ENCODE data around the gene SPTSSB.
A peak's percentile ranks its signal among the peaks of the same experiment; 100 is the strongest.

The SPTSSB gene, protein sequence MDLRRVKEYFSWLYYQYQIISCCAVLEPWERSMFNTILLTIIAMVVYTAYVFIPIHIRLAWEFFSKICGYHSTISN

GRCh38 chr3:161371441-161372320 is at the start of gene SPTSSB:
Gene SPTSSB (minus strand): TSS chr3:161371517. CDS start chr3:161346323, 25,194 bp downstream.
- Mint-ChIP-seq H3K4me3 (peak within 1 kb of the TSS; percentile 77), H3K36me3 (ENCODE audit: insufficient read depth) (peaks cover 1% of the 10 kb centered on the region), H3K4me1 (peaks cover 25% of the 10 kb centered on the region), H3K9me3 (no peaks in the 10 kb centered on the region), H3K27ac (ENCODE audit: low read depth) (no peak within 1 kb of the TSS), H3K27me3 (peaks cover 40% of the 10 kb centered on the region)
- DNase-seq (ENCODE audit: low spot score in 2 of 2) (peak; percentile 16 to 28), ATAC-seq (replicated peaks; ENCODE audit: extremely low read depth, poor library complexity, severe bottlenecking) (peak; percentile 71)

GRCh38 chr3:161420746-161421145 is 49.4 kb upstream of the SPTSSB start:
- no peak overlapping the region for H3K4me3 Mint-ChIP-seq

GRCh38 chr3:161419555-161420333 is 48.4 kb upstream of the SPTSSB start:
- no peak overlapping the region for H3K27ac Mint-ChIP-seq (ENCODE audit: low read depth)
- H3K4me1 Mint-ChIP-seq: no peaks in the 10 kb centered on the region
- H3K27me3 Mint-ChIP-seq: no peaks in the 10 kb centered on the region
- no peak for ATAC-seq (replicated peaks; ENCODE audit: extremely low read depth, poor library complexity, severe bottlenecking)
- peaks cover 1% of the 10 kb centered on the region for H3K36me3 Mint-ChIP-seq (ENCODE audit: insufficient read depth)
- no peak for DNase-seq (ENCODE audit: low spot score in 2 of 2)
- no peaks in the 10 kb centered on the region for H3K9me3 Mint-ChIP-seq
- H3K4me3 Mint-ChIP-seq: no peak overlapping the region

More at GRCh38 chr3:161420746-161421145, 49.4 kb upstream of the SPTSSB start:
- Mint-ChIP-seq H3K27me3 (no peaks in the 10 kb centered on the region), H3K36me3 (ENCODE audit: insufficient read depth) (peaks cover 1% of the 10 kb centered on the region), H3K4me1 (no peaks in the 10 kb centered on the region), H3K9me3 (no peaks in the 10 kb centered on the region), H3K27ac (ENCODE audit: low read depth) (no peak overlapping the region)
- DNase-seq (ENCODE audit: low spot score in 2 of 2) (no peak), ATAC-seq (replicated peaks; ENCODE audit: extremely low read depth, poor library complexity, severe bottlenecking) (no peak)

- no peaks in the 10 kb centered on the region for H3K9me3 Mint-ChIP-seq
Observed at GRCh38 chr3:161415506-161416231, 44.4 kb upstream of the SPTSSB start.

GRCh38 chr3:161414907-161415306 is 43.6 kb upstream of the SPTSSB start:
- Mint-ChIP-seq H3K36me3 (ENCODE audit: insufficient read depth) (peaks cover 1% of the 10 kb centered on the region), H3K4me3 (no peak overlapping the region), H3K27ac (ENCODE audit: low read depth) (no peak overlapping the region), H3K9me3 (no peaks in the 10 kb centered on the region), H3K27me3 (peaks cover 23% of the 10 kb centered on the region), H3K4me1 (peaks cover 6% of the 10 kb centered on the region)
- ATAC-seq (replicated peaks; ENCODE audit: extremely low read depth, poor library complexity, severe bottlenecking) (no peak), DNase-seq (ENCODE audit: low spot score in 2 of 2) (no peak)

More at GRCh38 chr3:161415506-161416231, 44.4 kb upstream of the SPTSSB start:
- Mint-ChIP-seq H3K27ac (ENCODE audit: low read depth) (no peak overlapping the region), H3K27me3 (peaks cover 23% of the 10 kb centered on the region), H3K36me3 (ENCODE audit: insufficient read depth) (peaks cover 1% of the 10 kb centered on the region), H3K4me1 (peaks cover 6% of the 10 kb centered on the region), H3K4me3 (no peak overlapping the region)
- ATAC-seq (replicated peaks; ENCODE audit: extremely low read depth, poor library complexity, severe bottlenecking) (no peak), DNase-seq (ENCODE audit: low spot score in 2 of 2) (no peak)

- H3K36me3 Mint-ChIP-seq (ENCODE audit: insufficient read depth): peaks cover 1% of the 10 kb centered on the region
- H3K4me3 Mint-ChIP-seq: no peak overlapping the region
- H3K27ac Mint-ChIP-seq (ENCODE audit: low read depth): no peak overlapping the region
- peaks cover 23% of the 10 kb centered on the region for H3K27me3 Mint-ChIP-seq
- DNase-seq (ENCODE audit: low spot score in 2 of 2) (no peak), ATAC-seq (replicated peaks; ENCODE audit: extremely low read depth, poor library complexity, severe bottlenecking) (no peak)
- no peaks in the 10 kb centered on the region for H3K9me3 Mint-ChIP-seq
- H3K4me1 Mint-ChIP-seq: peaks cover 9% of the 10 kb centered on the region
Observed at GRCh38 chr3:161413855-161414210, 42.5 kb upstream of the SPTSSB start.

- peaks cover 1% of the 10 kb centered on the region for H3K36me3 Mint-ChIP-seq (ENCODE audit: insufficient read depth)
- no peak overlapping the region for H3K27ac Mint-ChIP-seq (ENCODE audit: low read depth)
- ATAC-seq (replicated peaks; ENCODE audit: extremely low read depth, poor library complexity, severe bottlenecking) (no peak), DNase-seq (ENCODE audit: low spot score in 2 of 2) (no peak)
- H3K4me3 Mint-ChIP-seq: no peak overlapping the region
- peaks cover 10% of the 10 kb centered on the region for H3K4me1 Mint-ChIP-seq
- H3K9me3 Mint-ChIP-seq: no peaks in the 10 kb centered on the region
- H3K27me3 Mint-ChIP-seq: peaks cover 23% of the 10 kb centered on the region
Observed at GRCh38 chr3:161413127-161413854, 42.0 kb upstream of the SPTSSB start.

- Mint-ChIP-seq H3K27me3 (peaks cover 23% of the 10 kb centered on the region), H3K9me3 (no peaks in the 10 kb centered on the region), H3K4me3 (no peak overlapping the region), H3K4me1 (peaks cover 11% of the 10 kb centered on the region), H3K36me3 (ENCODE audit: insufficient read depth) (no peaks in the 10 kb centered on the region), H3K27ac (ENCODE audit: low read depth) (no peak overlapping the region)
- ATAC-seq (replicated peaks; ENCODE audit: extremely low read depth, poor library complexity, severe bottlenecking) (no peak), DNase-seq (ENCODE audit: low spot score in 2 of 2) (no peak)
Observed at GRCh38 chr3:161412123-161412522, 40.8 kb upstream of the SPTSSB start.

- Mint-ChIP-seq H3K4me1 (peaks cover 30% of the 10 kb centered on the region), H3K4me3 (no peak overlapping the region), H3K27me3 (peaks cover 23% of the 10 kb centered on the region), H3K36me3 (ENCODE audit: insufficient read depth) (peaks cover 2% of the 10 kb centered on the region), H3K27ac (ENCODE audit: low read depth) (no peak overlapping the region), H3K9me3 (no peaks in the 10 kb centered on the region)
- DNase-seq (ENCODE audit: low spot score in 2 of 2) (no peak), ATAC-seq (replicated peaks; ENCODE audit: extremely low read depth, poor library complexity, severe bottlenecking) (no peak)
Observed at GRCh38 chr3:161409858-161410257, 38.5 kb upstream of the SPTSSB start.

GRCh38 chr3:161409069-161409468 is 37.8 kb upstream of the SPTSSB start:
- ATAC-seq (replicated peaks; ENCODE audit: extremely low read depth, poor library complexity, severe bottlenecking) (no peak), DNase-seq (ENCODE audit: low spot score in 2 of 2) (no peak)
- H3K27ac Mint-ChIP-seq (ENCODE audit: low read depth): no peak overlapping the region
- peaks cover 19% of the 10 kb centered on the region for H3K27me3 Mint-ChIP-seq
- no peaks in the 10 kb centered on the region for H3K9me3 Mint-ChIP-seq
- peaks cover 27% of the 10 kb centered on the region for H3K4me1 Mint-ChIP-seq
- peaks cover 2% of the 10 kb centered on the region for H3K36me3 Mint-ChIP-seq (ENCODE audit: insufficient read depth)
- H3K4me3 Mint-ChIP-seq: no peak overlapping the region

- H3K4me3 Mint-ChIP-seq: no peak overlapping the region
- peaks cover 24% of the 10 kb centered on the region for H3K4me1 Mint-ChIP-seq
- H3K9me3 Mint-ChIP-seq: no peaks in the 10 kb centered on the region
- DNase-seq (ENCODE audit: low spot score in 2 of 2): no peak
- H3K36me3 Mint-ChIP-seq (ENCODE audit: insufficient read depth): peaks cover 2% of the 10 kb centered on the region
- peaks cover 11% of the 10 kb centered on the region for H3K27me3 Mint-ChIP-seq
- no peak overlapping the region for H3K27ac Mint-ChIP-seq (ENCODE audit: low read depth)
- ATAC-seq (replicated peaks; ENCODE audit: extremely low read depth, poor library complexity, severe bottlenecking): no peak
Observed at GRCh38 chr3:161406594-161407555, 35.6 kb upstream of the SPTSSB start.

Data from central memory CD8-positive, alpha-beta T cell (primary cell).